ENCODE results near the gene NPL. TPM values are rescaled to one million over a fixed set of nuclear protein-coding genes. Genes with fewer than 3 reads are reported as not detected.

Gene NPL
- total RNA-seq, 1 experiment from 2014 or later, result 2.4 TPM

DNA sequence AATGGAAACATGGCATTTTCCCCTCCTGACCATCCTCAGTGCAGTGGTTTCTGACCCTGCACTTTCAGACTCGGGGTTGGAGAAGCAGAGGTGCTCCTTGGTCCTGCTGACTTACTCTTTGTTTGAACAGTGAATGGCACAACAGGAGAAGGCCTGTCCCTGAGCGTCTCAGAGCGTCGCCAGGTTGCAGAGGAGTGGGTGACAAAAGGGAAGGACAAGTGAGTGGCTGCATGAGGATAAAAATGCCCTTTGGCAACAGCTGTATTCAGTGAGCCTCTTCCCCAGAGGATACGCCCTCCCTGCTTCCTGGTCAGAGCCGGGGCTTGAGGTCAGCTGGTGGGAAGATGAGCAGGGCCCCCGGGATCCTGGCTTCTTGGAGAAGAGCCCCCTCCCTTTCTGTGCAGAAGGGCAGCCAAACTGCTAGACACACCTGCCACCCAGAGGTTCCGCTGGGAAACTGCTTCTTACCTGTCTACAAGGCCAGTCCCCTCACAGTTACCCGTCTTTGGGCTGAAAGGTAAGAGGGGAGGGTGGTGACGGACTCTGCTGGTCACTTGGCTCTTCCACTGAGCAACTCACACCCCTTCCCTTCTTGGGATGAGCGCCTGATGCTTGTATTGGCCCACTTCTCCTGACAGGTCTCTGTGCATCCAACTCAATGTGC lies 16.6 kb downstream of the NPL start:
- Histone ChIP-seq H3K4me1 (ENCODE audit: insufficient read depth, low read length) (peaks cover 2% of the 10 kb centered on the region; the same call in 1 of the 2 replicates), H3K9ac (ENCODE audit: extremely low read depth, insufficient read length, low read length) (no peak overlapping the region), H2AFZ (ENCODE audit: low read length) (no peak overlapping the region), H3K4me2 (ENCODE audit: insufficient read depth, insufficient read length, low read length) (no peak overlapping the region), H4K5ac (ENCODE audit: insufficient read length, low read depth, low read length) (no peak overlapping the region), H4K8ac (replicated peaks; ENCODE audit: insufficient read length, low read depth, low read length) (no peak overlapping the region), H3K23me2 (ENCODE audit: insufficient read length, low read depth, low read length, poor library complexity, severe bottlenecking) (no peaks in the 10 kb centered on the region), H3K9me3 (ENCODE audit: control insufficient read depth, low read depth, low read length) (no peaks in the 10 kb centered on the region), H2BK12ac (ENCODE audit: insufficient read length, low read depth, low read length) (no peak overlapping the region), H3K56ac (ENCODE audit: insufficient read length, low read depth, low read length) (no peak overlapping the region), H3T11ph (ENCODE audit: low read length) (no peak overlapping the region), H4K91ac (ENCODE audit: insufficient read length, low read depth, low read length) (no peak overlapping the region), H3K79me2 (ENCODE audit: insufficient read depth, low read length) (no peaks in the 10 kb centered on the region), H2BK20ac (ENCODE audit: low read depth, low read length, poor library complexity, severe bottlenecking) (no peak overlapping the region), H3K4ac (ENCODE audit: low read depth, low read length) (no peak overlapping the region), H4K20me1 (ENCODE audit: control insufficient read depth, insufficient read depth, insufficient read length) (no peaks in the 10 kb centered on the region), H3K23ac (ENCODE audit: insufficient read length, low read depth, low read length) (no peak overlapping the region), H2BK5ac (ENCODE audit: insufficient read length, low read length) (no peak overlapping the region), H2BK120ac (ENCODE audit: low read depth, low read length, poor library complexity, severe bottlenecking) (no peak overlapping the region), H2BK15ac (ENCODE audit: low read depth, low read length) (no peak overlapping the region), H3K27ac (ENCODE audit: insufficient read length, low read depth, low read length) (no peak overlapping the region), H3K14ac (ENCODE audit: insufficient read depth, low read length) (no peak overlapping the region), H2AK5ac (ENCODE audit: insufficient read length, low read length) (no peak overlapping the region), H3K18ac (ENCODE audit: insufficient read length, low read depth, low read length) (no peak overlapping the region), H3K27me3 (ENCODE audit: insufficient read depth, low read length) (no peaks in the 10 kb centered on the region), H3K79me1 (ENCODE audit: insufficient read depth, low read depth, low read length, poor library complexity, severe bottlenecking) (no peaks in the 10 kb centered on the region)
- Mint-ChIP-seq H3K36me3 (ENCODE audit: insufficient read depth in 1 of 3, low read depth in 3 of 3) (no peaks in the 10 kb centered on the region; a peak in 1 of 7 replicates), H3K27ac (peak overlapping the region in 1 of 3 experiments; percentile 67; a peak in 1 of 7 replicates), H3K4me1 (peaks cover 22 to 27% of the 10 kb centered on the region in 2 experiments), H3K4me3 (no peak overlapping the region), H3K9me3 (no peaks in the 10 kb centered on the region), H3K27me3 (ENCODE audit: low read depth) (no peaks in the 10 kb centered on the region; the same call in 1 of the 2 replicates)
- peak; percentile 94 for DNase-seq
- WGBS (ENCODE audit: extremely low coverage, insufficient read length, low lambda C conversion rate), result no CpG with 5 or more reads among the region's 11 CpGs
- TF ChIP-seq, protein P1, sequence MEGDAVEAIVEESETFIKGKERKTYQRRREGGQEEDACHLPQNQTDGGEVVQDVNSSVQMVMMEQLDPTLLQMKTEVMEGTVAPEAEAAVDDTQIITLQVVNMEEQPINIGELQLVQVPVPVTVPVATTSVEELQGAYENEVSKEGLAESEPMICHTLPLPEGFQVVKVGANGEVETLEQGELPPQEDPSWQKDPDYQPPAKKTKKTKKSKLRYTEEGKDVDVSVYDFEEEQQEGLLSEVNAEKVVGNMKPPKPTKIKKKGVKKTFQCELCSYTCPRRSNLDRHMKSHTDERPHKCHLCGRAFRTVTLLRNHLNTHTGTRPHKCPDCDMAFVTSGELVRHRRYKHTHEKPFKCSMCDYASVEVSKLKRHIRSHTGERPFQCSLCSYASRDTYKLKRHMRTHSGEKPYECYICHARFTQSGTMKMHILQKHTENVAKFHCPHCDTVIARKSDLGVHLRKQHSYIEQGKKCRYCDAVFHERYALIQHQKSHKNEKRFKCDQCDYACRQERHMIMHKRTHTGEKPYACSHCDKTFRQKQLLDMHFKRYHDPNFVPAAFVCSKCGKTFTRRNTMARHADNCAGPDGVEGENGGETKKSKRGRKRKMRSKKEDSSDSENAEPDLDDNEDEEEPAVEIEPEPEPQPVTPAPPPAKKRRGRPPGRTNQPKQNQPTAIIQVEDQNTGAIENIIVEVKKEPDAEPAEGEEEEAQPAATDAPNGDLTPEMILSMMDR (conservative IDR thresholded peaks at IDR 0.05), result peak; percentile 81
